ENCODE data around the gene N4BP3.
"Not testable (repeated sequence)": the region's sequence is repeated elsewhere in the genome, so short reads cannot be mapped to it uniquely, and the experiment has no call there.

The N4BP3 gene

GRCh38 chr5:178085316-178085715, 28.0 kb upstream of the N4BP3 start:
- no peak for DNase-seq (ENCODE audit: insufficient read length, low spot score)
- FAIRE-seq = no peak
- TF ChIP-seq CTCF (IDR thresholded peaks at IDR 0.05; ENCODE audit: insufficient read depth, missing control alignments) = no peak

GRCh38 chr5:178086266-178086665, 27.1 kb upstream of the N4BP3 start:
- DNase-seq (ENCODE audit: insufficient read length, low spot score) (no peak), FAIRE-seq (no peak)
- TF ChIP-seq CTCF (IDR thresholded peaks at IDR 0.05; ENCODE audit: insufficient read depth, missing control alignments) = no peak

- not testable (repeated sequence) for DNase-seq (ENCODE audit: insufficient read length, low spot score)
Measured at GRCh38 chr5:178087199-178087598, 26.1 kb upstream of the N4BP3 start.

GRCh38 chr5:178090856-178091255, 22.5 kb upstream of the N4BP3 start:
- no peak for TF ChIP-seq CTCF (IDR thresholded peaks at IDR 0.05; ENCODE audit: insufficient read depth, missing control alignments)
- DNase-seq (ENCODE audit: insufficient read length, low spot score) = no peak

More at GRCh38 chr5:178087199-178087598, 26.1 kb upstream of the N4BP3 start:
- FAIRE-seq = not testable (repeated sequence)

GRCh38 chr5:178093134-178093533, 20.2 kb upstream of the N4BP3 start:
- no peak for TF ChIP-seq CTCF (IDR thresholded peaks at IDR 0.05; ENCODE audit: insufficient read depth, missing control alignments)

More at GRCh38 chr5:178090856-178091255, 22.5 kb upstream of the N4BP3 start:
- no peak for FAIRE-seq

GRCh38 chr5:178094345-178094744, 19.0 kb upstream of the N4BP3 start:
- no peak for DNase-seq (ENCODE audit: insufficient read length, low spot score)
- no peak for FAIRE-seq
- no peak for TF ChIP-seq CTCF (IDR thresholded peaks at IDR 0.05; ENCODE audit: insufficient read depth, missing control alignments)

More at GRCh38 chr5:178093134-178093533, 20.2 kb upstream of the N4BP3 start:
- no peak for FAIRE-seq
- no peak for DNase-seq (ENCODE audit: insufficient read length, low spot score)

GRCh38 chr5:178098685-178099084, 14.6 kb upstream of the N4BP3 start:
- DNase-seq (ENCODE audit: insufficient read length, low spot score) (no peak), FAIRE-seq (no peak)
- no peak for TF ChIP-seq CTCF (IDR thresholded peaks at IDR 0.05; ENCODE audit: insufficient read depth, missing control alignments)

GRCh38 chr5:178103612-178104011, 9.7 kb upstream of the N4BP3 start:
- no peak for FAIRE-seq
- no peak for TF ChIP-seq CTCF (IDR thresholded peaks at IDR 0.05; ENCODE audit: insufficient read depth, missing control alignments)
- DNase-seq (ENCODE audit: insufficient read length, low spot score) = no peak
